GM04503 (cell line): Measurements from ENCODE around the gene NDUFS5.
"Not testable (repeated sequence)": the region's sequence is repeated elsewhere in the genome, so short reads cannot be mapped to it uniquely, and the experiment has no call there.

Experiments used
- DNase-seq: peaks from one replicate; pipeline ENCODE4 v3.0.0-alpha.2; 2012; ENCODE audit warnings: low read depth

Gene NDUFS5

DNA sequence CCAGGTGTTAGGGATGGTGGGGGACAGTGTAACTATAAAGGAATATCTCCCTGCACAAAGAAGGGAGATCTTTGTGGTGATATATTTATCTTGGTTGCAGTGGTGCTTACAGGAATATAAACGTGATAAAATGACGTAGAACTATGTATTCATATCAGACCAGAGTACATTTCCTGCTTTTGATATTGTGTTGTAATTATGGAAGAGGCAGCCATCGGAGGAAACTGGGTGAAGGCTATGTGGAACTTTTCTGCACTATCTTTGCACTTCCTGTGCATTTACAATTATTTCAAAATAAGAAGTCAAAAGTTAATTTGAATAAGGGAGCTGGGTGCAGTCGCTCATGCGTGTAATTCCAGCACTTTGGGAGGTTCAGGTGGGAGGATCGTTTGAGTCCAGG is 37.6 kb downstream of the NDUFS5 start:
- DNase-seq = no peak

DNA sequence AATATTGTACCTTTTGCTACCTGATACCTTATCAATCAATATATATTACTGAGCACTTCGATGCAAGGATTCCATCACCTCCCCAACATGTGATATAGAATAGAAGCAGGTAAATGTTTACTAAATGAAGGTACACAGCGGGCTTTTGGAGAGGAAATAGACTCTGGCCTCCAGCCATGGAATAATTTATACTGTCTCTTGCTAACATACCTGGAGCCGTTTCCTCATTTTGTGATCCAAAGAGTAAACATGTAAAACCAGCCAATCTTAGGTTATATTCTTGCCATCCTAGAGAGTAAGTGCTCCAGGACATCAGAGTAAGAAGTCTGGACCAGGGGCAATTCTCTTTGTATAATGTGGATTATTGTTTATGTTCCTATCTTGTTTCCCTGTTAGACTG is 39.4 kb downstream of the NDUFS5 start:
- no peak for DNase-seq

DNA sequence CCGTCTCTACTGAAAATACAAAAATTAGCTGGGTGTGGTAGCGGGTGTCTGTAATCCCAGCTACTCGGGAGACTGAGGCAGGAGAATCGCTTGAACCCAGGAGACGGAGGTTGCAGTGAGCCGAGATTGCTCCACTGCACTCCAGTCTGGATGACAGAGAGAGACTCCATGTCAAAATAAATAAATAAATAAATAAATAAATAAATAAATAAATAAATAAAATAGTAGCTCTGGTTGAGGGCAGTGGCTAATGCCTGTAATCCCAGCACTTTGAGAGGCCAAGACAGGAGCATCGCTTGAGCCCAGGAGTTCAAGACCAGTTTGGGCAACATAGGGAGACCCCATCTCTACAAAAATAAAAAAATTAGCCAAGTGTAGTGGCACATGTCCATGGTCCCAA is 42.1 kb downstream of the NDUFS5 start:
- DNase-seq = not testable (repeated sequence)

DNA sequence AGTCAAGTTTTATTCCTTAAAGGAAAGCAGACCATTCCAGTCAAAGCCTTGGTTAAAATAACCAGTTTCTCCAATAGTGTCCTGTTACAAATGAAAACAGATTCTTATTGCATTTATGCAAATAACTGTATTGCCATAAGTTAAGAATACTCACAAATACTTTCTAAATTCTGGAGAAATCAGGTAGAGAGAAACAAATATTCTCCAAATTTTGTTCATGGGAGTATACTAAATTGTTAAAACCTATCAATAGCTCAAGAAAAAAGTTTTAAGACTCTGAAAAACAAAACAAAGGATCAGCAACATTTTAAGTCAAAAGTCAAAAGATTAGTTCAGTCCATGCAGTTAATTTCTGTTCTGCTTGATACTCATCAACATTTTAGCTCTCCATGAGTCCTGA is 45.4 kb downstream of the NDUFS5 start:
- not testable (repeated sequence) for DNase-seq

DNA sequence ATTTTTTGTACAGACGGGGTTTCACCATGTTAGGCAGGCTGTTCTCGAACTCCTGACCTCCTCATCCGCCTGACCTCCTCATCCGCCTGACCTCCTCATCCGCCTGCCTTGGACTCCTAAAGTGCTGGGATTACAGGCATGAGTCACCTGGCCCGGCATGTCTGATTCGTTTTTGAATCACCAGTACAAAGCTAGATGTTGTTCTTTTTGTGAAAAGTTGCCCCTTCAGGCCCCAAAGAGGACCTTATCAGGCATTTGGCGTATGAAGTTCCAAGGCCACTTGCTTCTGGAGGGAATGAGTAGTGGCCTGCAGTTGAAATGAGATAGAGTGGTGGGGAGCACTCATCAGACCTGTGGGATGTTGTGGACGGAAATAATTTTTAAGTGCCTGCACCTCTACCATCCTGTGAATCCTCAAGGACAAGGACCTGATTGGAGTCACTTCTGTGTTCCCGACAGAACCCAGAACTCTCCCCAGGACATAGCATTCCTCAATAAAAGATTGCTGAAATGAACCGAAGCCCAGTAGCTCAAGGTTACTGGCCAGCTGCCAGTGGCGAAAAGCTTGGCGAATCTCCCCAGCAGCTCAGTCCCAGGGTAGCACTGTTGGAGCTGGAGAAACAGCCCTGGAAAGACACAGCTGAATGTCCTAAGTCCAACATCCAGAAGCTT is 50.1 kb downstream of the NDUFS5 start:
- DNase-seq = no peak

DNA sequence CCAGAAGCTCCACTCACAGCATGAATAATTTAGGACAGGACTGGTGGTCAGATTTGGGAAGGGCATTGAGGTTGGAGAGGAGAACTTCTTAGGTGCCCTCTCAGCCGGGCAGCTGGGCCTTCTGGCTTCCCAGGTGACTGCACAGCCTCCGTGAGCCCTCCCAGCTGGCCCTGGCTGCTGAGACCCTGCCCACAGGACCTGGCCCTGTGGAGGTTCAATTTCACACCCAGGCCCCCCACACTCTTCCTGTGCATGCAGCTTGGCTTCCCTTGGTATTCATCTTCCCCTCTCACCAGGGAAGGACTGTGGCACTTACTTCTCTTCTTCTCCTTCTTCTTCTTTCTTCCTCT is 50.6 kb downstream of the NDUFS5 start:
- DNase-seq = no peak

DNA sequence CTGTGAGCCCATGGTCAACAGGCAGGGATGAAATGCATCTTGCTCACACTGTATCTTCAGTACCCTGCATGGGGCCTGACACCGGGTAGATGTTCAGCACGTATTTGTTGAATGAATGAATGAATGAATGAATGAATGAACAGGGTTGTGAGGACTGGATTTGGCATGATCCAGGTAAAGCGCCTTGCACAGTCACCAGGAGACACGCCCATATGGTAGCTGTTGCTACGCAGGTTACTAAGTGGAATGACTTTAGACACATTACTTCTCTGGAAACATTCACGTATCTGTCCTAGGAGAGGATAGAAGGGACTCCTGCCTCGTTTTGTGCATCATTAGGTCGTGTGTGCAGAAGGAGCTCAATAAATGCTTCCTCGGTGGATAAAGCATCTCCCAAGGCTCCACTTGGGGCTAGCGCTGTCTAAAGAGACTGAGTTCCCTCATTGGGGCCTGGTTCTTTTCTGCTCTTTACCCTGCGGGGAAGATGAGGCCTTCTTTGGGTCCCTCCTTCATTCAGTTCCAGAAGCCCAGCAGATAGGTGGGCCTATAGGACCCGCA is 54.2 kb downstream of the NDUFS5 start:
- no peak for DNase-seq

DNA sequence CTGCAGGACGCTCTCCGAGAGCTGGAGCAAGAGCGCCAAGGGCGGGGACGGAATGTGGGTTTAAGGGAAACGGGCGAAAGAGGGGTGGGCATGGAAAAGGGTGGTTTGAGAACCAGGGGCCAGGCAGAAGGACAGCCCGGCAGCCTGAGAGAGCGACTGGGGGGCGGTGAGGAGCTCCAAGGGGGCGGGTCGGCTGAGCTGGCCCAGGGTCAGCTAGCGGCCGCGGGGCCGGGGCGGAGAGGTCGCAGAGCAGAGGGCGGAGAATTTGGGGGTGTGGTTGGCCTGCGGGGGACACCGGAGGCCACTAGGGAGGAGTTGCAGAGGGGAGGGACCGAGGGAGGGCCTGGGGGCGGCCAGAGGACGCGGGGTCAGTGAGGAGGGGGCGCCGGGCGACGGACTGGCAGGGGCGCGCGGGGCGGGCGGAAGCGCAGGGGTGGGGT is 54.7 kb downstream of the NDUFS5 start:
- no peak for DNase-seq

DNA sequence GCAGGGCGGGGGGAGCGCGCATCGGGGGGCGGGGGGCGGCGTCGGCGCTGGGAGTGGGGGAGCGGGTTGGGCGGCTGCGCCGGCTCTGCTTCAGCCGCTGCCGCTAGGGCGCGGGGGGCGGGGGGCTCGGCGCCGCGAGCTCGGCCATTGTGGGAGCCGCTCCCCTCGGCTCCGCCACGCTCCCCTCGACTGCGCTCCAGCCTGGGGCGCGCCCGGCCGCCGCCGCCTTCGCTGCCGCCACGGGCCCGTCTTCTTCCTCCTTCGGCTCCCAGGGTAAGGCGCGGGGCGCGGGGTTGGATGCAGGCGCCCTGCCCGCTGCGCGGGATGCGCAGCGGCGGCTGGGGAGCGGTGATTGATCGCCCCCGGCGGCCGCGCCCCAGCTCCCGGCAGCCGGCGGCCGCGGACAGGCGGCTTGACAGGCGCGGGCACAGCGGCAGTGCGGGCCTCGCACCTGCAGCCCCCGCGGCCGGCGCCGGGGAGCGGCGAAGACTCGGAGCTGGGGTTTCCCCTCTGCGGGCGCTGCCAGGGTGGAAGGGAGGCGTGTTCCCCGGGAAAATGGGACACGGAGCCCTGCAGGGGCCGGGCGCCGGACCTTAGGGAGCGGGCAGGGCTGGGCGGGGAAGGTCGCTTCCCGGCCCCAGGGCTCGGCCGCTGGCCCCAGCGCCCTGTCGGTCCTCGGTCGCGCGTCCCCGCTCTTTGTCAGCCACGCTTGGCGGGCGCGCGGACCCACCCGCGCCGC is 55.3 kb downstream of the NDUFS5 start:
- DNase-seq = no peak

DNA sequence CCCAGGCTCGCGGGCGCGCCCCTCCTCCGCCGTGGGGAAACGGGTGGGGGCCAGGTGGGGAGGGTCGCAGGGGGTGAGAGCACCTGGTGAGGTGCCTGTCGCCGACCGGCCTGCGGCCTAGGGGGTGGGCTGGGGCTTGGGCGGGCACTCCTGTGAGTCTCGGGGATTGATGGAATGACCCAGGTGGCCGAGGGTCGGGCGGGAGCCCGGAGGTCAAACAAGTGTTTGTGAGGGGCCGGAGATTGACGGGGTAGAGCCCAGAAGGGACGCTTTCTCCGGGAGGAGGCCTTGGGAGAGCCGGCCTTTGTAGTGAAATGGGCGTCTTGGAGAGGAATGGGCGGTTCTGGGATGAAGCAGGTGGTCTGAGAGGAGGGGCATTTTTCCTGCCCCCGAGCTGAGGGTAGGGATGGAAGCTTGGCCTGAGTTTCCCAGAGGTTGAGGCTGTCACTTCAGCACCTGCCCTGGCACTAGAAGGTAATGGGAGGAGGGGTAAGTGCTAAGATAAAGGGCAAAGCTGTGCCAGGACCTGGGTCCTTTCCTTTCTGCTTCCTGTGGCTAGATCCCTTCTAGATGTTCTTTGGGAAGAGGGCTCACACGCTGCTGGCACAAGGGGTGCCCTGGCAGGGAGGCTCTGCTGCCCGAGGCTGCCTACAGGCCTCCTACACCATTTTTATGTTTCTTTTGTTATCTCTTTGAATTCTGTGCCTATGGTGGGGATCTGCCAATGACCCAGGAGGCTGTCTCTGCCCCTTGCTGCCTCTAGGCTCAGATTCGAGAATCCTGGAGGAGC is 56.1 kb downstream of the NDUFS5 start:
- no peak for DNase-seq

DNA sequence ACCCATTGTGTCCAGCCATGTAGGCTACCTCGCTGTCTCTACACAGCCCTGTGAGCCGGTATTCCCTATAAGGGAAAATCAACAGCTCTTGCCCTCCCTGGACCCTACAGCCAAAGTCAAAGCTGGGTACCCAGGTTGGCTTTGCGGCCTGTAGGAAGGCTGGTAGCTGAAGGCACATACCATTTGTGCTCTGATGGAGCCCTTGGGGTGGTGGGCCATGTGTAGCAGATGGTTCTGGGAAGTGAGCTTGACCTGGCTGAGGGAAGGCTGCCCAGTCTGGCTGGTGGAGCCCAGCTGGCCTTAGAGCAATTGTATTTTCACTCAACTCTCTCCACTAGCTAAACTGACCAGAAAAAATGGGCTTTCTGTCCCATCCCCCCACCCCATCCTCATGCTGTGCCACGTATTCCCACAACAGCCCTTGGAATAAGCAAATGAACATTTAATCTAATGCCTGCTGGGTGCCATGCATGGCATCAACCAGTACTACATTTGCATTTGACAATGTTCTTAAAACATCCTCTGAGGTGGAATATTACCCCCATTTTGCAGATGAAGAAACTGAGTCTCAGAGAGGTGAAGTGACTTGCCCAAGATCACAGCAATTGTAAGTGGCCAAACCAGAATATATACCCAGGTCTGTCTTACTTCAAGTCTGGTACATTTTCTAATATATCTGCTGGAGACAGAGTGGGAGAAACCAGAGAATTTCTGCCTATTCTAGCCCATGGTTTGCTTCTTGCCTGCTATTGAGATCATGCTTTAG is 56.8 kb downstream of the NDUFS5 start:
- DNase-seq = no peak

DNA sequence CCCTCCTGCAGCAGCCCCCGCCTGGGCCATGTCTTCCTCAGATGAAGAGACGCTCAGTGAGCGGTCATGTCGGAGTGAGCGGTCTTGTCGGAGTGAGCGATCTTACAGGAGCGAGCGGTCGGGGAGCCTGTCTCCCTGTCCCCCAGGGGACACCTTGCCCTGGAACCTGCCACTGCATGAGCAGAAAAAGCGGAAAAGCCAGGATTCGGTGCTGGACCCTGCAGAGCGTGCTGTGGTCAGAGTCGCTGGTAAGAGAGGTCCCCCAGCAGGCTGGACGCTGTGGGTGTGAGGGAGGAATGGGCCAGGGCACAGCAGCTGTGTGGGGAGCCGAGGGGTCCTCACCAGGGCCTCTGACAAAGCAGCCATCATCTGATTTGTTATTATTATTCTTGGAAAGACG is 58.0 kb downstream of the NDUFS5 start:
- DNase-seq = no peak
